ENCODE data around the gene RPS6KA5. TPM values are rescaled to one million over a fixed set of nuclear protein-coding genes. Genes with fewer than 3 reads are reported as not detected.

RPS6KA5 gene
- total RNA-seq, 1 experiment from 2014 or later, result 2.2 TPM

GRCh38 chr14:90808759-90809529 is 251.5 kb downstream of the RPS6KA5 start:
- Mint-ChIP-seq H3K4me3 (ENCODE audit: unreplicated experiment) (no peak overlapping the region), H3K4me1 (ENCODE audit: insufficient read depth, unreplicated experiment) (no peaks in the 10 kb centered on the region), H3K27ac (ENCODE audit: low read depth, unreplicated experiment) (no peak overlapping the region), H3K36me3 (ENCODE audit: insufficient read depth, unreplicated experiment) (no peaks in the 10 kb centered on the region), H3K9me3 (ENCODE audit: unreplicated experiment) (no peaks in the 10 kb centered on the region), H3K27me3 (ENCODE audit: insufficient read depth, unreplicated experiment) (no peaks in the 10 kb centered on the region)
- CTCF ChIA-PET, result no interaction called here
- intact Hi-C loops (cut with micrococcal nuclease), result no loop called here
- no peak for DNase-seq (ENCODE audit: unreplicated experiment)
- no TSS peak for BruUV-seq (replicated peaks)
- TF ChIP-seq, protein P1, sequence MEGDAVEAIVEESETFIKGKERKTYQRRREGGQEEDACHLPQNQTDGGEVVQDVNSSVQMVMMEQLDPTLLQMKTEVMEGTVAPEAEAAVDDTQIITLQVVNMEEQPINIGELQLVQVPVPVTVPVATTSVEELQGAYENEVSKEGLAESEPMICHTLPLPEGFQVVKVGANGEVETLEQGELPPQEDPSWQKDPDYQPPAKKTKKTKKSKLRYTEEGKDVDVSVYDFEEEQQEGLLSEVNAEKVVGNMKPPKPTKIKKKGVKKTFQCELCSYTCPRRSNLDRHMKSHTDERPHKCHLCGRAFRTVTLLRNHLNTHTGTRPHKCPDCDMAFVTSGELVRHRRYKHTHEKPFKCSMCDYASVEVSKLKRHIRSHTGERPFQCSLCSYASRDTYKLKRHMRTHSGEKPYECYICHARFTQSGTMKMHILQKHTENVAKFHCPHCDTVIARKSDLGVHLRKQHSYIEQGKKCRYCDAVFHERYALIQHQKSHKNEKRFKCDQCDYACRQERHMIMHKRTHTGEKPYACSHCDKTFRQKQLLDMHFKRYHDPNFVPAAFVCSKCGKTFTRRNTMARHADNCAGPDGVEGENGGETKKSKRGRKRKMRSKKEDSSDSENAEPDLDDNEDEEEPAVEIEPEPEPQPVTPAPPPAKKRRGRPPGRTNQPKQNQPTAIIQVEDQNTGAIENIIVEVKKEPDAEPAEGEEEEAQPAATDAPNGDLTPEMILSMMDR (IDR thresholded peaks at IDR 0.05; ENCODE audit: unreplicated experiment), result no peak
- POLR2A ChIA-PET, result no interaction called here

- no peak overlapping the region for H3K4me3 Mint-ChIP-seq (ENCODE audit: unreplicated experiment)
- H3K4me1 Mint-ChIP-seq (ENCODE audit: insufficient read depth, unreplicated experiment), result no peaks in the 10 kb centered on the region
- H3K36me3 Mint-ChIP-seq (ENCODE audit: insufficient read depth, unreplicated experiment), result no peaks in the 10 kb centered on the region
- intact Hi-C loops (cut with micrococcal nuclease), result no loop called here
- no peak for DNase-seq (ENCODE audit: unreplicated experiment)
- ChIA-PET POLR2A (no interaction called here), CTCF (interaction anchor here (0.7 kb wide), 2 partner anchors 25 to 96 kb away, joined by 3 read pairs; no protein-coding TSS in a partner anchor)
- no peak overlapping the region for H3K27ac Mint-ChIP-seq (ENCODE audit: low read depth, unreplicated experiment)
- TF ChIP-seq, protein P1 (IDR thresholded peaks at IDR 0.05; ENCODE audit: unreplicated experiment), result no peak
- H3K9me3 Mint-ChIP-seq (ENCODE audit: unreplicated experiment), result no peaks in the 10 kb centered on the region
- no TSS peak for BruUV-seq (replicated peaks)
- no peaks in the 10 kb centered on the region for H3K27me3 Mint-ChIP-seq (ENCODE audit: insufficient read depth, unreplicated experiment)
These were observed 253.4 kb downstream of the RPS6KA5 start for GRCh38 chr14:90807060-90807459.

DNA sequence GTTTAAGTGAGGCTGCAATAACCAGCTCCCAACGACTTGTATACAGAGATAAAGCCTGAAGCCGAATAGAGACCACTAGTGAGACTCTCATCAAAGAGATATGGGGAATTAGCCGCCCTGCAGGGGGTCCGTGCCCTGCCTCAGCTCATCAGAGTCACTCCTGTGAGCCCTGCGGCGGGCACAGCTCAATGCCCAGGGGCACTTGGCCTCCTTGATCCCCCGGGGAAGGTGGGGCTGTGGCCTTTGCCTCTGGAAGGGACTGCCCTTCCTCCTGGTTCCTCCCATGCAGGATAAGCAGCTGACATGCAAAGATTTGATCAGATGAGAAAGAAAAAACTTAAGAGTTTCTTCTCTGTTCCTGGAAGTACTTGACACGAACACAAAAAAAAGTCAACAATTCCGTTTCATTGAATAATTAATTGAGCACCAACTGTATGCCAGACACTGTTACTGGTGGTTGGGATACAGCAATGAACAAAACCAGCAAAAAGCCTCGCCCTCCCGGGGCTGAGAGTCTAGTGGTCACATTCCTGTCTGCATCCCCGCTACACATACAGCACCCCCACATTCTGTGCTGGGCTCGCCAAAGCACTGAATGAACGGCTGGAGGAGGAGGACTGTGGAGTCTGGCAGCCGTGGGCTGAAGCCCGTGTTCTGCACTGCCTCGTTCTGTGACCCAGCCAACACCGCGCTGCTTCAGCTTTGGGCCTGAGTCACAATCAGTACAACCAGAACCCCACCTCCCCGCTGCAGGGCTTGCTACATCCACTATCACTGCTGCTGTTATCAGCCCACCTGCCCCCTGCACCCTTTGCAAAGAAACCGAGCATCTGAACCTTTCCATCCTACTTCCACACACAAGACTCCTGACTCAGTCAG is 254.5 kb downstream of the RPS6KA5 start:
- POLR2A ChIA-PET, result interaction anchor here (0.6 kb wide), 1 partner anchor 55 kb away, joined by 4 read pairs; no protein-coding TSS in a partner anchor
- TF ChIP-seq, protein P1 (IDR thresholded peaks at IDR 0.05; ENCODE audit: unreplicated experiment), result no peak
- BruUV-seq (replicated peaks), result no TSS peak
- H3K27me3 Mint-ChIP-seq (ENCODE audit: insufficient read depth, unreplicated experiment), result no peaks in the 10 kb centered on the region
- H3K36me3 Mint-ChIP-seq (ENCODE audit: insufficient read depth, unreplicated experiment), result no peaks in the 10 kb centered on the region
- intact Hi-C loops (cut with micrococcal nuclease), result no loop called here
- no peak overlapping the region for H3K27ac Mint-ChIP-seq (ENCODE audit: low read depth, unreplicated experiment)
- no peaks in the 10 kb centered on the region for H3K4me1 Mint-ChIP-seq (ENCODE audit: insufficient read depth, unreplicated experiment)
- H3K9me3 Mint-ChIP-seq (ENCODE audit: unreplicated experiment), result no peaks in the 10 kb centered on the region
- H3K4me3 Mint-ChIP-seq (ENCODE audit: unreplicated experiment), result no peak overlapping the region
- DNase-seq (ENCODE audit: unreplicated experiment), result no peak
- CTCF ChIA-PET, result interaction anchor here (1.5 kb wide), 1 partner anchor 11 kb away, joined by 4 read pairs; no protein-coding TSS in a partner anchor

GRCh38 chr14:90805084-90805391 is 255.4 kb downstream of the RPS6KA5 start:
- POLR2A ChIA-PET, result interaction anchor here (0.6 kb wide), 1 partner anchor 54 kb away, joined by 4 read pairs; no protein-coding TSS in a partner anchor
- TF ChIP-seq, protein P1 (IDR thresholded peaks at IDR 0.05; ENCODE audit: unreplicated experiment), result no peak

More at GRCh38 chr14:90805084-90805391, 255.4 kb downstream of the RPS6KA5 start:
- Mint-ChIP-seq H3K4me3 (ENCODE audit: unreplicated experiment) (no peak overlapping the region), H3K36me3 (ENCODE audit: insufficient read depth, unreplicated experiment) (no peaks in the 10 kb centered on the region), H3K9me3 (ENCODE audit: unreplicated experiment) (no peaks in the 10 kb centered on the region), H3K27ac (ENCODE audit: low read depth, unreplicated experiment) (no peak overlapping the region), H3K27me3 (ENCODE audit: insufficient read depth, unreplicated experiment) (no peaks in the 10 kb centered on the region), H3K4me1 (ENCODE audit: insufficient read depth, unreplicated experiment) (no peaks in the 10 kb centered on the region)
- DNase-seq (ENCODE audit: unreplicated experiment), result no peak
- CTCF ChIA-PET, result interaction anchor here (1.5 kb wide), 1 partner anchor 12 kb away, joined by 4 read pairs; no protein-coding TSS in a partner anchor
- intact Hi-C loops (cut with micrococcal nuclease), result no loop called here
- BruUV-seq (replicated peaks), result no TSS peak

Measured in MCF 10A (cell line).